ENCODE data around the gene DNAAF8.

DNAAF8 gene

GRCh38 chr16:4687946-4688673, 46.2 kb upstream of the DNAAF8 start:
- CTCF ChIA-PET = no interaction called here
- POLR2A ChIA-PET = interaction anchor here (0.5 kb wide), 1 partner anchor 483 kb away, joined by 3 read pairs; no protein-coding TSS in a partner anchor
- TF ChIP-seq CTCF (IDR thresholded peaks at IDR 0.05; ENCODE audit: control extremely low read depth, extremely low read depth, low read depth, missing control alignments) = no peak
- DNase-seq (ENCODE audit: extremely low spot score) = no peak

GRCh38 chr16:4688674-4689045, 45.7 kb upstream of the DNAAF8 start:
- POLR2A ChIA-PET = no interaction called here
- CTCF ChIA-PET = no interaction called here
- DNase-seq (ENCODE audit: extremely low spot score) = no peak
- TF ChIP-seq CTCF (IDR thresholded peaks at IDR 0.05; ENCODE audit: control extremely low read depth, extremely low read depth, low read depth, missing control alignments) = no peak

- CTCF ChIA-PET = no interaction called here
- no peak for DNase-seq (ENCODE audit: extremely low spot score)
These were observed 45.2 kb upstream of the DNAAF8 start for GRCh38 chr16:4689091-4689671.

GRCh38 chr16:4689864-4690704, 44.3 kb upstream of the DNAAF8 start:
- CTCF ChIA-PET = interaction anchor here (1.3 to 1.4 kb wide), 2 partner anchors 20 to 112 kb away, joined by 4 read pairs; partner anchors contain the start of gene ROGDI
- POLR2A ChIA-PET = interaction anchor here (0.6 kb wide), 1 partner anchor 154 kb away, joined by 3 read pairs; no protein-coding TSS in a partner anchor
- no peak for TF ChIP-seq CTCF (IDR thresholded peaks at IDR 0.05; ENCODE audit: control extremely low read depth, extremely low read depth, low read depth, missing control alignments)
- no peak for DNase-seq (ENCODE audit: extremely low spot score)

More at GRCh38 chr16:4689091-4689671, 45.2 kb upstream of the DNAAF8 start:
- POLR2A ChIA-PET = no interaction called here
- TF ChIP-seq CTCF (IDR thresholded peaks at IDR 0.05; ENCODE audit: control extremely low read depth, extremely low read depth, low read depth, missing control alignments) = no peak

GRCh38 chr16:4690946-4691665, 43.2 kb upstream of the DNAAF8 start:
- no peak for TF ChIP-seq CTCF (IDR thresholded peaks at IDR 0.05; ENCODE audit: control extremely low read depth, extremely low read depth, low read depth, missing control alignments)
- ChIA-PET POLR2A (interaction anchor here (0.6 kb wide), 2 partner anchors 153 to 469 kb away, joined by 3 to 4 read pairs; no protein-coding TSS in a partner anchor), CTCF (interaction anchor here (0.6 to 2.3 kb wide), 5 partner anchors 10 to 111 kb away, joined by 3 to 5 read pairs (median 4); partner anchors contain the start of genes MGRN1 and ROGDI)
- no peak for DNase-seq (ENCODE audit: extremely low spot score)

Data from GM10248 (cell line).